Brain microvascular endothelial cell (primary cell): Measurements from ENCODE around the gene WNT6.

ENCODE experiments used
- DNase-seq: peaks from one replicate; pipeline ENCODE4 v3.0.0-alpha.2; 2020
- H3K27ac ChIP-seq: fragments of 250-450 bp; sonication (Bioruptor Pico); 2 replicates; pipeline ENCODE4 v1.5.1; 2020; ENCODE audit warnings: mild to moderate bottlenecking, moderate library complexity
- H3K27me3 ChIP-seq: fragments of 250-450 bp; sonication (Bioruptor Pico); replicated peaks from 2 replicates; pipeline ENCODE4 v1.5.1; 2020; ENCODE audit warnings: mild to moderate bottlenecking
- H3K36me3 ChIP-seq: fragments of 250-450 bp; sonication (Bioruptor Pico); replicated peaks from 2 replicates; pipeline ENCODE4 v1.5.1; 2020; ENCODE audit warnings: mild to moderate bottlenecking
- H3K4me3 ChIP-seq: 2 replicates; pipeline ENCODE4 v1.5.1; 2011; ENCODE audit warnings: low read depth, mild to moderate bottlenecking, control low read depth, low read length, moderate library complexity
- CTCF ChIP-seq: IDR thresholded peaks from 2 replicates; pipeline ENCODE4 v1.5.1; 2011; ENCODE audit warnings: low read depth, mild to moderate bottlenecking, moderate library complexity, low read length, control low read depth, inconsistent platforms; ENCODE audit errors: missing control alignments
- in situ Hi-C: cut with HindIII; loops from 2 replicates; pipeline ENCODE4 v1.10.0; 2017; ENCODE audit warnings: low sequenced_read_pairs, low pct_ligation_motif_present

The WNT6 gene

GRCh38 chr2:218832081-218832480, 27.5 kb upstream of the WNT6 start:
- Histone ChIP-seq H3K27ac (no peak overlapping the region), H3K36me3 (no peaks in the 10 kb centered on the region), H3K27me3 (peaks cover 31% of the 10 kb centered on the region), H3K4me3 (no peak overlapping the region)
- in situ Hi-C loops = no loop called here
- no peak for DNase-seq
- TF ChIP-seq CTCF = no peak

DNA sequence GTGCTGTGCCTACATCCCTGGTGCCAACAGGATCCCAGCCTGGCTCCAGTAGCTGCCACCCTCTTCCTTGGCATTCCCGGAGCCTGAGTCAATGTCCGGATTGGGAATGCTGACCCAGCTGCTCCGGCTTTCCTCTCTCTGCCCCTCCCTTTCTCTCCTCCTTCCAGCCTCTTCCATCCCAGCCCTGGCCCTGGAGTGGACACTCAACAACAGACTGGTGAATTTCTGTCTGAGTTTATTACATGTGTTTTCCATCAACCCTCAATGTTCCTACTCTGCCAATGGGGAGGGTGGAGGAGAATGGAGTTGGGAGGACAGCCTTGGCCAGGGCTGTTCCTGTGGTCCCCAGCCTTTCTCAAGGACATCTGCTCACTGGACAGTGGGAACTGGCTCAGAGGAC, 27.1 kb upstream of the WNT6 start:
- Histone ChIP-seq H3K27me3 (peaks cover 31% of the 10 kb centered on the region), H3K27ac (no peak overlapping the region), H3K4me3 (no peak overlapping the region), H3K36me3 (no peaks in the 10 kb centered on the region)
- DNase-seq = no peak
- in situ Hi-C loops = no loop called here
- no peak for TF ChIP-seq CTCF

- Histone ChIP-seq H3K27me3 (peaks cover 30% of the 10 kb centered on the region), H3K27ac (no peak overlapping the region), H3K4me3 (no peak overlapping the region), H3K36me3 (no peaks in the 10 kb centered on the region)
- in situ Hi-C loops = no loop called here
- TF ChIP-seq CTCF = no peak
- no peak for DNase-seq
Observed at GRCh38 chr2:218833023-218833609, 26.5 kb upstream of the WNT6 start.

GRCh38 chr2:218834685-218835084, 24.9 kb upstream of the WNT6 start:
- no peak for DNase-seq
- Histone ChIP-seq H3K27ac (no peak overlapping the region), H3K27me3 (peaks cover 29% of the 10 kb centered on the region), H3K36me3 (no peaks in the 10 kb centered on the region), H3K4me3 (no peak overlapping the region)
- no peak for TF ChIP-seq CTCF
- in situ Hi-C loops = no loop called here

GRCh38 chr2:218837495-218837894, 22.1 kb upstream of the WNT6 start:
- DNase-seq = no peak
- H3K4me3 ChIP-seq = no peak overlapping the region
- peaks cover 12% of the 10 kb centered on the region for H3K27me3 ChIP-seq
- TF ChIP-seq CTCF = no peak
- no peak overlapping the region for H3K27ac ChIP-seq
- in situ Hi-C loops = no loop called here
- no peaks in the 10 kb centered on the region for H3K36me3 ChIP-seq

DNA sequence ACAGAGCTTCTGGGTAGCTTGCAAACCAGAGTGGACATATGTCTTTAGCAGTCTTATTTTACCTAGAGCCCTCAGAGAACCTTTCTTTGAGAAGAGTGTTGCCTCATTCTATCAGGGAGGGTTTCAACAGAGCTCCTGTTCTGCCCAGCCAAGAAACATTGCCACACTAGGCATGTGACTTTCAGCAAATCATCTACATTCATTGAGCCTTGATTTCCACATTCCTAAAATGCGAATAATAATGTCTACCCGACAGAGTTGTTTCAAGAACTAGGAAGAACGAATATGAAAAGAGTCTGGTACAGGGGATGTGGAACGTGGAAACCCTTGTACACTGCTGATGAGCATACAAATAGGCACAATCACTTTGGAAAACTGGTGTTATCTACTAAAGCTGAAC, 20.2 kb upstream of the WNT6 start:
- Histone ChIP-seq H3K36me3 (no peaks in the 10 kb centered on the region), H3K4me3 (no peak overlapping the region), H3K27me3 (no peaks in the 10 kb centered on the region), H3K27ac (no peak overlapping the region)
- TF ChIP-seq CTCF = no peak
- in situ Hi-C loops = no loop called here
- peak; percentile 9 for DNase-seq
